Spinal cord (tissue), 10 donors: Measurements from ENCODE around the gene IL3RA. TPM values are rescaled to one million over a fixed set of nuclear protein-coding genes. Genes with fewer than 3 reads are reported as not detected.
"Not testable (repeated sequence)": the region's sequence is repeated elsewhere in the genome, so short reads cannot be mapped to it uniquely, and the experiment has no call there.

Source experiments
- DNase-seq, 6 donors: peaks; one replicate each; pipeline versions ENCODE4 v3.0.0 to v3.0.0-alpha.2; 2013 to 2015; ENCODE audit warnings: low spot score in 6 of 6, low read depth in 4 of 6
- H3K27ac ChIP-seq: one replicate; pipeline ENCODE4 v1.5.1; 2013; ENCODE audit warnings: low read depth, low read length, control low read depth
- H3K27me3 ChIP-seq: one replicate; pipeline ENCODE4 v1.6.1; 2013; ENCODE audit warnings: low read length; ENCODE audit not compliant: control insufficient read depth, insufficient read depth
- H3K36me3 ChIP-seq: one replicate; pipeline ENCODE4 v1.6.1; 2013; ENCODE audit warnings: low read length; ENCODE audit not compliant: control insufficient read depth, insufficient read depth
- H3K4me1 ChIP-seq: one replicate; pipeline ENCODE4 v1.6.1; 2013; ENCODE audit warnings: low read length; ENCODE audit not compliant: control insufficient read depth, insufficient read depth
- H3K4me3 ChIP-seq: one replicate; pipeline ENCODE4 v1.5.1; 2013; ENCODE audit warnings: low read depth, low read length, control low read depth
- H3K9me3 ChIP-seq: one replicate; pipeline ENCODE4 v1.6.1; 2013; ENCODE audit warnings: low read length; ENCODE audit not compliant: control insufficient read depth, insufficient read depth
- WGBS: methylation state at CpG from one replicate; pipeline ENCODE4 v1.1.5; 2013; ENCODE audit warnings: missing lambda C conversion rate; ENCODE audit not compliant: insufficient coverage; 5-methylcytosine and 5-hydroxymethylcytosine counted together
- polyA plus RNA-seq, 2 donors: library from polyadenylated mRNA; unstranded; fragments of 120-200 nt; gene quantifications; one replicate each; pipeline ENCODE4 v1.2.1, GENCODE V29; 2013; ENCODE audit not compliant: insufficient read length in 2 of 2
- total RNA-seq, 2 donors: library from RNA; depleted of rRNA in 1 of 2; stranded (reverse); fragments of 120-200 nt in 1 of 2; fragments of >200 nt in 1 of 2; gene quantifications; one replicate each; pipeline versions ENCODE4 v1.2.3 to v1.2.4, GENCODE V29; 2013 to 2014
- donor health status: healthy.

The IL3RA gene
- total and polyA plus RNA-seq, 4 donors: 3.8 to 30.0 (median 12.5) TPM

- no peak for DNase-seq
- Histone ChIP-seq H3K4me3 (no peak overlapping the region), H3K4me1 (no peaks in the 10 kb centered on the region), H3K9me3 (peaks cover 4% of the 10 kb centered on the region), H3K27me3 (no peaks in the 10 kb centered on the region), H3K36me3 (peaks cover 75% of the 10 kb centered on the region), H3K27ac (no peak overlapping the region)
- WGBS: 87% methylated on average over 19 of the region's 19 CpGs
Measured at GRCh38 chrX:1419545-1420355, 83.2 kb downstream of the IL3RA start.

GRCh38 chrX:1420371-1420770 lies 83.8 kb downstream of the IL3RA start:
- no peaks in the 10 kb centered on the region for H3K4me1 ChIP-seq
- peaks cover 73% of the 10 kb centered on the region for H3K36me3 ChIP-seq
- WGBS: 84% methylated on average over 5 of the region's 14 CpGs
- no peak overlapping the region for H3K27ac ChIP-seq
- DNase-seq: peak in 1 of 6 donors; percentile 3
- H3K4me3 ChIP-seq: no peak overlapping the region
- no peaks in the 10 kb centered on the region for H3K27me3 ChIP-seq
- H3K9me3 ChIP-seq: peaks cover 4% of the 10 kb centered on the region

- no peak overlapping the region for H3K4me3 ChIP-seq
- peaks cover 4% of the 10 kb centered on the region for H3K9me3 ChIP-seq
- no peak overlapping the region for H3K27ac ChIP-seq
- H3K27me3 ChIP-seq: no peaks in the 10 kb centered on the region
- H3K36me3 ChIP-seq: peaks cover 69% of the 10 kb centered on the region
- no peaks in the 10 kb centered on the region for H3K4me1 ChIP-seq
- WGBS: 99% methylated on average over 15 of the region's 19 CpGs
- DNase-seq: no peak
Measured at GRCh38 chrX:1421433-1422134, 85.0 kb downstream of the IL3RA start.

- peaks cover 4% of the 10 kb centered on the region for H3K9me3 ChIP-seq
- WGBS: 100% methylated on average over 3 of the region's 4 CpGs
- H3K27ac ChIP-seq: no peak overlapping the region
- DNase-seq: no peak
- no peak overlapping the region for H3K4me3 ChIP-seq
- H3K4me1 ChIP-seq: no peaks in the 10 kb centered on the region
- H3K27me3 ChIP-seq: no peaks in the 10 kb centered on the region
- H3K36me3 ChIP-seq: peaks cover 69% of the 10 kb centered on the region
Measured at GRCh38 chrX:1422135-1422465, 85.5 kb downstream of the IL3RA start.

- Histone ChIP-seq H3K9me3 (peaks cover 4% of the 10 kb centered on the region), H3K36me3 (peaks cover 68% of the 10 kb centered on the region), H3K27ac (no peak overlapping the region), H3K27me3 (no peaks in the 10 kb centered on the region), H3K4me3 (no peak overlapping the region), H3K4me1 (no peaks in the 10 kb centered on the region)
- DNase-seq: no peak
- no CpG with 5 or more reads among the region's 2 CpGs for WGBS
Measured at GRCh38 chrX:1423215-1423614, 86.6 kb downstream of the IL3RA start.

- H3K27me3 ChIP-seq: no peaks in the 10 kb centered on the region
- no peaks in the 10 kb centered on the region for H3K4me1 ChIP-seq
- 72% methylated on average over 9 of the region's 9 CpGs for WGBS
- no peak overlapping the region for H3K27ac ChIP-seq
- H3K36me3 ChIP-seq: peaks cover 57% of the 10 kb centered on the region
- peaks cover 3% of the 10 kb centered on the region for H3K9me3 ChIP-seq
- DNase-seq: no peak
- H3K4me3 ChIP-seq: no peak overlapping the region
Measured at GRCh38 chrX:1424147-1424851, 87.7 kb downstream of the IL3RA start.

GRCh38 chrX:1425381-1425780 lies 88.8 kb downstream of the IL3RA start:
- Histone ChIP-seq H3K9me3 (peaks cover 3% of the 10 kb centered on the region), H3K27ac (no peak overlapping the region), H3K36me3 (peaks cover 48% of the 10 kb centered on the region), H3K4me3 (no peak overlapping the region), H3K4me1 (no peaks in the 10 kb centered on the region), H3K27me3 (no peaks in the 10 kb centered on the region)
- 77% methylated on average over 10 of the region's 10 CpGs for WGBS
- DNase-seq: no peak

GRCh38 chrX:1426321-1426720 lies 89.7 kb downstream of the IL3RA start:
- WGBS: 97% methylated on average over 12 of the region's 16 CpGs
- DNase-seq, H3K27ac ChIP-seq, H3K9me3 ChIP-seq, H3K4me1 ChIP-seq, H3K27me3 ChIP-seq, H3K4me3 ChIP-seq: not testable (repeated sequence)
- peaks cover 44% of the 10 kb centered on the region for H3K36me3 ChIP-seq

GRCh38 chrX:1427756-1428155 lies 91.2 kb downstream of the IL3RA start:
- Histone ChIP-seq H3K36me3 (peaks cover 52% of the 10 kb centered on the region), H3K27me3 (no peaks in the 10 kb centered on the region), H3K27ac (no peak overlapping the region), H3K4me3 (no peak overlapping the region), H3K4me1 (no peaks in the 10 kb centered on the region), H3K9me3 (no peaks in the 10 kb centered on the region)
- no peak for DNase-seq
- WGBS: 93% methylated on average over 32 of the region's 32 CpGs
